Measurements from ENCODE around the gene CD177.
"Not testable (repeated sequence)": the region's sequence is repeated elsewhere in the genome, so short reads cannot be mapped to it uniquely, and the experiment has no call there.

The CD177 gene

DNA sequence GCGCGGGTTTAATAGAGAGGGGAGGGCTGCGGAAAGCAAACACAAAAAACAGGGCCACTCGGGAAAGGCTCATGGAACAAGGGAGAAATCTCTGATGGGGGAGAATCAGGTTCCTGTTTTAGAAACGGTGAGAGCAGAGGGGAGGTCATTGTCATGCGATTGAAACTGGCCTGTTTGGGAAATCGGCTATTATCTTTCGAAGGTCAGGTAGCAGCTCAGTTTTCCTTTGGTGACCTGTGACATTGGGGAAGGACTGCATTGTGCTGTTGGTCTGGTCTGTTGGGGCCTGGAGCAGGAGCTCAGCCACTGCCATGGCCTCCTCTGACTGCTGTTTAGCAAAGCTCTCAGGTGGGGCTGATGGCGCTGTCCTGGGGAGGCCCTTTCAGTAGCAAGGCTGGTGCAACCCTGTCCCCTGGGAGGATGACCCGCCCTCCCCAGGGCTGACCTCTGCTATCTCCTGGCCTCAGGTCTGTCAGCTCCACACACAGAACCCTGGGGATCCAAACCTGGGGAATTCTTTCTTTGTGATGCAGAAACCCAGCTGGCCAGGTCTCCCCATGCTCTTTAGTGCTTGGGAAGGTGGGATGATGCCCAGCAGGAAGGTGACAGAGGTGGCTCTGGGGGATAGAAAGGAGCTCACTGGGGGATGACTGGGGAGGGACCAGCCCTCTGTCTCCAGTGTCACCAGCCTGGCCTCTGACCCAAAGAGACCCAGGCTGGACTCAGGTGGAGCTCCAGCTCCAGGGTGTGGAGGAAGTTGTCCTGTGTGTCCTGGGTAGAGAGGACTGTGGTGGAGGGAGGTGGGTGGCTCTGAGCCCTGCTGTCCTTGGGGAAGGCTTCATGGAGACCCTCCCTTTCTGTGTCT lies 21.2 kb upstream of the CD177 start:
- no peak for DNase-seq

DNA sequence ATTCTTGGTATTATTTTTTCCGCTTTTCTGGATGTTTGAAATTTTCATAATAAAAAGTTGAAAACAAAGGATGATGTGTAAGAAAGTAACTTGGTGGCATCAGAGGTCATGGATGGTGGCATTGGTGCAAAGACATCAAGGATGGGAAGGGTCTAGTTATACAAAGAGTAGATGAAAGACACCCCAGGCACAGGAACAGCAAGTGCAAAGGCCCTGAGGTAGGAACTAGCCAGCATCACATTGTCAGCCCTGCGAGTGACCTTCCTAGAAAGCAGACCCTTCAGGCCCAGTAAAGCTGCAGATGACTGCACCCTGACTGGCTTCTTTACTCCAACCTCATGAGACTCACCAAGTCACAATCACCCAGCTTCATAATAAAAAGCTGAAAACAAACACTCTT lies 17.0 kb upstream of the CD177 start:
- not testable (repeated sequence) for DNase-seq

GRCh38 chr19:43337737-43338136 lies 15.7 kb upstream of the CD177 start:
- DNase-seq: no peak

DNA sequence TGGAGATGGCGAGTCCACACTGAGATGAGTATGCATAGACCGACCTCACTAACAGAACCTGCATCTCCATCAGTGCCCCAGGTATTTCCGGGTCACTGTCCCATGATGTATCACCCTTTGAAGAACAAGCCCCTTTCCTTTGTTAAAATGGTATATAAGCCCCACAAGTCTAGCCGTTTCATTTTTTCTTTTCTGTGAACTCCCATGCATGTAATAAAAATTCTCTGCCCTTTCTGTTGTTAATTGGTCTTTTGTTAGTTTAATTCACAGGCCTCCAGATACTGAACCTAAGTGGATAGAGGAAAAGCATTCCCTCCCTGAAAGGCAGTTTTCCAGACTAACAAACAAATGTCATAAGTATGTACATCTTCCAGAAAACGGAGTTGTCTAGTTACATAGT lies 15.0 kb upstream of the CD177 start:
- DNase-seq: no peak

DNA sequence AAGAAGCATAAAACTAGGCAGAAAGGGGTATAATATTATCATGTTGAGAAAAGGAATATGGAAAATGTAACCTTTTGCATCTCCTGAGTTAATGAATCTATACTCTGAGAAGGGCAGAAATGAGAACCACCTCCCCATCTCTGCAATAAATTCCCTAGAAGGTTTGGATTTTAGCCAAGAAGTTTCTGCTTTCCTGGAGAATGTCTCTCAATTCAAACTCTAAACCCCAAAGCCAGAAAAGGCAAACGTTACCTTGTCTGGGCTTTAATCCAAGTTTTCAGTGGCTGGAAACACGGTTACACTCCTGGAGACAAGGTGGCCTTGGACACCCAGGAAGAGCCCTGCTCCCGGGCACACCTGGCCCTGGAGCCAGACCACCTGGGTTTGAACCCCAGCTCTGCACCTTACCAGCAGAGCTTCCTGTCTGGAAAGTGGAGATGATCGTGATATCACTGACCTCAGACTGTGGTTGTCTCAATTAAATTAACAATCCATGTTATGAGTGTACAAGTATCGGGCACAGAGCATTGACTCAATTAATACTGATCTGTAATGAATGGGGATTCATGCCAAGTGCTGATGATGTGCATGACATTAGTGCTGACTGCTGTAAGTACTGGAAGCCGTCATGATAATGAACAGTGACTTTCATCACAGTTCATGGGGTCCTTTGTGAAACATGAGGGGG lies 14.1 kb upstream of the CD177 start:
- not testable (repeated sequence) for DNase-seq

DNA sequence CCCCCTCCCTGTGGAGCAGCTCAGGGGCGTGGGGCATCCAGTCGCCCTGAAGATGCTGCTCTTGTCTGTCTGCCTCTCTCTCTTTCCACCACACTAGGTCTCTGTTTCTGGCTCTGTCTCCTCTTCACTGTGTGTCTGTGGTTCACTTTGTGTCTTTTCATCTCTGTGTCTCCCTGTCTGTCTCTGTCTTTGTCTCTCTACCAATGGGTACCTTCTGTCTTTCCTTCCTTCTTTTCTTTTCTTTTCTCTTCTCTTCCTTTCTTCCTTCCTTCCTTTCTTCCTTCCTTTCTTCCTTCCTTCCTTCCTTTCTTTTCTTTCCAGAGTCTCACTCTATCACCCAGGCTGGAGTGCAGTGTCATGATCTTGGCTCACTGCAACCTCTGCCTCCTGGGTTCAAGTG lies 13.4 kb upstream of the CD177 start:
- DNase-seq: not testable (repeated sequence)

DNA sequence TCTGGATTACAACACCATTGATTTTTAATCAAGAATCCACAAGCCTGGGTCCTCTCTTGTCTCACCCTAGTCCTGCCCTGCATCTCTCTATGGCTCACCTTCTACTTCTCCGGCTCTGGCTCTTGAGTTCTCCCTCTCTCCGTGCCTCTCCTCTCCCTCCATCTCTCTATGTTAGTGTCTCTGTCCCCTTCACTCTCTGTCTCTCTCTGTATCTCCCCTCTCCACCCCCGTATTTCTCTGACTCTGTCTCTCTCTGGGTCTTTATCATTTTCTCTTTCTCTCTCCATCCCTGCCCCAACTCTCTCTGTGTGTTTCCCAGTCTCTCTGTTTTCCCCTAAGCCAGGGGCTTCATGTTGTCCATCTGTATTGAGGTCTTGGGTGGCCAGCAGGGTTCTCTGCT lies 12.4 kb upstream of the CD177 start:
- not testable (repeated sequence) for DNase-seq

- not testable (repeated sequence) for DNase-seq
Observed at GRCh38 chr19:43342104-43342503, 11.4 kb upstream of the CD177 start.

DNA sequence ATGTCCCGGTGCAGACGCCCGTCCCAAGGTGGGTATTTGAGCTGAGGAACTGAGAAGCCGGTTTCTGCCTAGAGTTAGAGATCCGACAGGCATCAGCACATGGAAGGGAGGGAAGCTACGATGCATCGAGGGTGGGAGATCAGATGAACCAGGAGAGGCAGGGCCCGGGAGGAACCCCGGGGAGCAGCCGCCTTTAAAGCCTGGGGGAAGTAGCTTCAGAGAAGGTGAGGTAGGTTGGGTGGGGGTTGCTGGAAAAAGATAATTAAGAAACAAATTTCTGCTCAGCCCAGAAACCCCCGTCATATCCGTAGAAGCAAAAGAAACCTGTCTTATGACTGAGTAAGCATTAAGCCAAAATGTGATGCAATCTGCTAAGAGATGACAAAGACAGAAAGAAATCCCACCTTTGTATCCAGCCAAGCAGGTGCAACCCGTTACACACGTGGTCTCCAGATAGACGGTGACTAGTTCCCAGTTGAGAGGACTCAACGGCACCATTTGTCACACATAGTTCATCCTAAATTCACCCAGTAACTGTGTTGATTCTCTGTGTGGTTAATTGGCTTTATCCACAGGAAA lies 9.1 kb upstream of the CD177 start:
- DNase-seq: not testable (repeated sequence)

- not testable (repeated sequence) for DNase-seq
Observed at GRCh38 chr19:43349813-43350212, 3.7 kb upstream of the CD177 start.

- no peak for DNase-seq
Observed at GRCh38 chr19:43351998-43352746, 1.3 kb upstream of the CD177 start.

DNA sequence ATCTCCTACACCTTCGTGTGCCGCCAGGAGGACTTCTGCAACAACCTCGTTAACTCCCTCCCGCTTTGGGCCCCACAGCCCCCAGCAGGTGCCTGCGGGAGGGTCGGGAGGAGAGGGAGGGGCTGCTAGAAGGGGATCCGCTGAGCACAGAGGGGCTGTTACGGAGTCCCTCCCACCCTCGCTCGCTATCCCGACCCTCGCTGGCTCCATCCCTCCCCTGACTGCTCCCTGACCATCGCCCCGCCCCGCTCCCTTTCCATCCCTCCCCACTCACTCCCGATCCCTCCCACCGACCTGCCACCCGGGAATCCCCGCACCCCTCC lies 780 bp downstream of the CD177 start:
- DNase-seq: no peak

- not testable (repeated sequence) for DNase-seq
Observed at GRCh38 chr19:43356749-43357148, 3.3 kb downstream of the CD177 start.

DNA sequence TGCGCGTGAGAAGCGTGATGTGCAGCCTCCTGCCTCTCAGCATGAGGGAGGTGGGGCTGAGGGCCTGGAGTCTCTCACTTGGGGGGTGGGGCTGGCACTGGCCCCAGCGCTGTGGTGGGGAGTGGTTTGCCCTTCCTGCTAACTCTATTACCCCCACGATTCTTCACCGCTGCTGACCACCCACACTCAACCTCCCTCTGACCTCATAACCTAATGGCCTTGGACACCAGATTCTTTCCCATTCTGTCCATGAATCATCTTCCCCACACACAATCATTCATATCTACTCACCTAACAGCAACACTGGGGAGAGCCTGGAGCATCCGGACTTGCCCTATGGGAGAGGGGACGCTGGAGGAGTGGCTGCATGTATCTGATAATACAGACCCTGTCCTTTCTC lies 8.7 kb downstream of the CD177 start:
- DNase-seq: no peak

DNA sequence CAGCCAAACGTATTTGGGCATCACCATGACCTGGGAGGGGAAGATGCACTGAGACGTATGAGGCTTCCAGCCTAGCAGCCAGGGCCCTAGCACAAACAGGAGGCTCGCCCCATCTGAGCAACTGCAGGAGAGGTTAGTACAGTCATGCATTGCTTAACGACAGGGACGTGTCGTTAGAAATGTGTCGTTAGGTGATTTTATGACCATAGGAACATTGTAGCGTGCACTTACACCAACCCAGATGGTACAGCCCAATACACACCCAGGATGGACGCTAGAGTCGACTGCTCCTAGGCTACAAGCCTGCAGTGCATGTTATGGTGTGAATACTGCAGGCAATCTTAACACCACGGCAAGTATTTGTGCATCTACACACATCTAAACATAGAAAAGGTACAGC lies 9.3 kb downstream of the CD177 start:
- no peak for DNase-seq

- not testable (repeated sequence) for DNase-seq
Observed at GRCh38 chr19:43365677-43366076, 12.2 kb downstream of the CD177 start.

- no peak for DNase-seq
Observed at GRCh38 chr19:43367822-43368221, 14.3 kb downstream of the CD177 start.

- not testable (repeated sequence) for DNase-seq
Observed at GRCh38 chr19:43368897-43369296, 15.4 kb downstream of the CD177 start.

DNA sequence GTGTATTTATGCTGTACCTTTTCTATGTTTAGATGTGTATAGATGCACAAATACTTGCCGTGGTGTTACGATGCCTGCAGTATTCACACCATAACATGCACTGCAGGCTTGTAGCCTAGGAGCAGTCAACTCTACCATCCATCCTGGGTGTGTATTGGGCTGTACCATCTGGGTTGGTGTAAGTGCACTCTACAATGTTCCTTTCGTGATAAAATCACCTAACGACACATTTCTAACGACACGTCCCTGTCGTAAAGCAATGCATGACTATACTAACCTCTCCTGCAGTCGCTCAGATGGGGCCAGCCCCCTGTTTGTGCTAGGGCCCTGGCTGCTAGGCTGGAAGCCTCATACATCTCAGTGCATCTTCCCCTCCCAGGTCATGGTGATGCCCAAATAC lies 18.4 kb downstream of the CD177 start:
- DNase-seq: no peak

- no peak for DNase-seq
Observed at GRCh38 chr19:43372462-43372861, 19.0 kb downstream of the CD177 start.

GRCh38 chr19:43377624-43378023 lies 24.1 kb downstream of the CD177 start:
- not testable (repeated sequence) for DNase-seq

GRCh38 chr19:43380008-43380407 lies 26.5 kb downstream of the CD177 start:
- DNase-seq: no peak

DNA sequence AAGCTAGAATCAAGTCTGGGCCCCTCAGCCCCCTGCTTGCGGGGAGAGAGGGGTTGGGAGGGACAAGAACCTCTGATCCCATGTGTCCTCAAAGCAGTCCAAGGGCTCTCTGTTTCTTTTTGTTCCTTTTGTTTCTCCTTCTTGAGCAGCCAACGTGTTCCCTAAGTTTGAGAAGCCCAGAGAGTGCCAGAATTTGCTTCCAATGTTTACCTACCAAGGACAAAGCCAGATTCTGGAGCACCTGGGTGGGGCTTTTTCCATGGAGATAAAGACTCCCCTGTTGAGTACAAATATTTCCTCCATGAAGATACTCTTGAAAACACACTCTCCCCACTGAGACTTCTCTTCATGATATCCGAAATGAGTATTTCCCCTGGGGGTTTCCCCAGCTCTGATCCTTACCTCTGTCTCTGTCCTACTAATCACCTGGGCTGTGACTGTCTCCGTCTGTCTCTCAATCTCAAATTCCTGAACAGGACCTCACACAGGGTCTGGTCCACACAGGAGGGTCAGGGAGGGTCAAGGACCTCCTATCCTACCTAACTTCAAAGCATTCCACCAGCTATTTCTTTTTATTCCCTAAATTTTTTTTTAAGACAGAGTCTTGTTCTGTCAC lies 27.4 kb downstream of the CD177 start:
- DNase-seq: no peak

All from NCI-H446 treated with DMSO at 0.1 percent for 48 hours (cell line).